Measurements from ENCODE around the gene ILRUN. TPM values are rescaled to one million over a fixed set of nuclear protein-coding genes. Genes with fewer than 3 reads are reported as not detected.

The ILRUN gene
- total and polyA plus RNA-seq, 2 donors (not counting 1 experiment from before 2014, with no cell fraction given): 30.1 to 71.3 TPM

- Mint-ChIP-seq H3K4me3 (no peak overlapping the region), H3K27ac (peak overlapping the region; percentile 2), H3K27me3 (no peaks in the 10 kb centered on the region), H3K4me1 (peaks cover 50% of the 10 kb centered on the region), H3K9me3 (ENCODE audit: insufficient read depth) (no peaks in the 10 kb centered on the region)
- no CpG with 5 or more reads among the region's 2 CpGs for WGBS (ENCODE audit: insufficient coverage)
- ChIA-PET POLR2A (interaction anchor here (0.6 kb wide), 1 partner anchor 70 kb away, joined by 3 read pairs; no protein-coding TSS in a partner anchor), CTCF (no interaction called here)
- intact Hi-C loops (cut with micrococcal nuclease): no loop called here
- DNase-seq (no peak), ATAC-seq (ENCODE audit: low read depth) (no peak)
- Histone ChIP-seq H3K9ac (ENCODE audit: low read length) (no peak overlapping the region), H3K79me2 (ENCODE audit: control insufficient read depth, insufficient read depth, low read length) (peaks cover 97% of the 10 kb centered on the region), H3K4me2 (replicated peaks; ENCODE audit: low read depth, low read length, poor library complexity, severe bottlenecking) (no peak overlapping the region), H3K27ac (ENCODE audit: low read length in 2 of 2) (peak overlapping the region in 1 of 2 donors; percentile 27), H3K36me3 (replicated peaks in 1 of 2; ENCODE audit: control extremely low read depth in 1 of 2, control insufficient read depth in 1 of 2, extremely low read depth in 1 of 2, insufficient read depth in 2 of 2, low read length in 1 of 2) (peaks cover 0 to 12% of the 10 kb centered on the region in 2 experiments), H2AFZ (ENCODE audit: insufficient read depth, low read depth, low read length, poor library complexity, severe bottlenecking) (no peak overlapping the region), H4K20me1 (ENCODE audit: control insufficient read depth, insufficient read depth, low read length, poor library complexity, severe bottlenecking) (peaks cover 5% of the 10 kb centered on the region), H3K9me3 (ENCODE audit: control extremely low read depth in 1 of 3, control insufficient read depth in 2 of 3, insufficient read depth in 1 of 3, low read length in 2 of 3) (no peaks in the 10 kb centered on the region), H3K27me3 (replicated peaks in 1 of 4; ENCODE audit: control extremely low read depth in 1 of 4, control insufficient read depth in 3 of 4, insufficient read depth in 4 of 4, low read length in 3 of 4) (no peaks in the 10 kb centered on the region), H3K4me1 (ENCODE audit: control insufficient read depth in 2 of 2, insufficient read depth in 2 of 2, low read length in 2 of 2) (peaks cover 17 to 25% of the 10 kb centered on the region in 2 donors), H3K4me3 (ENCODE audit: control extremely low read depth in 1 of 5, extremely low read depth in 1 of 5, insufficient read depth in 1 of 5, low read depth in 2 of 5, low read length in 4 of 5) (no peak overlapping the region)
- TF ChIP-seq, protein P1, sequence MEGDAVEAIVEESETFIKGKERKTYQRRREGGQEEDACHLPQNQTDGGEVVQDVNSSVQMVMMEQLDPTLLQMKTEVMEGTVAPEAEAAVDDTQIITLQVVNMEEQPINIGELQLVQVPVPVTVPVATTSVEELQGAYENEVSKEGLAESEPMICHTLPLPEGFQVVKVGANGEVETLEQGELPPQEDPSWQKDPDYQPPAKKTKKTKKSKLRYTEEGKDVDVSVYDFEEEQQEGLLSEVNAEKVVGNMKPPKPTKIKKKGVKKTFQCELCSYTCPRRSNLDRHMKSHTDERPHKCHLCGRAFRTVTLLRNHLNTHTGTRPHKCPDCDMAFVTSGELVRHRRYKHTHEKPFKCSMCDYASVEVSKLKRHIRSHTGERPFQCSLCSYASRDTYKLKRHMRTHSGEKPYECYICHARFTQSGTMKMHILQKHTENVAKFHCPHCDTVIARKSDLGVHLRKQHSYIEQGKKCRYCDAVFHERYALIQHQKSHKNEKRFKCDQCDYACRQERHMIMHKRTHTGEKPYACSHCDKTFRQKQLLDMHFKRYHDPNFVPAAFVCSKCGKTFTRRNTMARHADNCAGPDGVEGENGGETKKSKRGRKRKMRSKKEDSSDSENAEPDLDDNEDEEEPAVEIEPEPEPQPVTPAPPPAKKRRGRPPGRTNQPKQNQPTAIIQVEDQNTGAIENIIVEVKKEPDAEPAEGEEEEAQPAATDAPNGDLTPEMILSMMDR (IDR thresholded peaks at IDR 0.05): no peak
- no peak for TF ChIP-seq EZH2 (IDR thresholded peaks at IDR 0.05; ENCODE audit: borderline replicate concordance, insufficient read depth, low read depth, low read length, poor library complexity, severe bottlenecking)
These were observed 11.6 kb downstream of the ILRUN start for GRCh38 chr6:34684919-34685318.

GRCh38 chr6:34684364-34684763 lies 12.2 kb downstream of the ILRUN start:
- Mint-ChIP-seq H3K27ac (no peak overlapping the region), H3K27me3 (no peaks in the 10 kb centered on the region), H3K4me3 (no peak overlapping the region), H3K4me1 (peaks cover 50% of the 10 kb centered on the region), H3K9me3 (ENCODE audit: insufficient read depth) (no peaks in the 10 kb centered on the region)
- no peak overlapping the region for H2AFZ ChIP-seq (ENCODE audit: insufficient read depth, low read depth, low read length, poor library complexity, severe bottlenecking)
- intact Hi-C loops (cut with micrococcal nuclease): no loop called here
- DNase-seq: no peak
- no peaks in the 10 kb centered on the region for H4K20me1 ChIP-seq (ENCODE audit: control insufficient read depth, insufficient read depth, low read length, poor library complexity, severe bottlenecking)
- peaks cover 22 to 30% of the 10 kb centered on the region in 2 donors for H3K4me1 ChIP-seq (ENCODE audit: control insufficient read depth in 2 of 2, insufficient read depth in 2 of 2, low read length in 2 of 2)
- H3K9me3 ChIP-seq (ENCODE audit: control extremely low read depth in 1 of 3, control insufficient read depth in 2 of 3, insufficient read depth in 1 of 3, low read length in 2 of 3): no peaks in the 10 kb centered on the region
- H3K27me3 ChIP-seq (replicated peaks in 1 of 4; ENCODE audit: control extremely low read depth in 1 of 4, control insufficient read depth in 3 of 4, insufficient read depth in 4 of 4, low read length in 3 of 4): no peaks in the 10 kb centered on the region
- H3K4me2 ChIP-seq (replicated peaks; ENCODE audit: low read depth, low read length, poor library complexity, severe bottlenecking): no peak overlapping the region
- H3K9ac ChIP-seq (ENCODE audit: low read length): no peak overlapping the region
- TF ChIP-seq, protein P1 (IDR thresholded peaks at IDR 0.05): no peak
- TF ChIP-seq EZH2 (IDR thresholded peaks at IDR 0.05; ENCODE audit: borderline replicate concordance, insufficient read depth, low read depth, low read length, poor library complexity, severe bottlenecking): no peak
- peaks cover 0 to 12% of the 10 kb centered on the region in 2 experiments for H3K36me3 ChIP-seq (replicated peaks in 1 of 2; ENCODE audit: control extremely low read depth in 1 of 2, control insufficient read depth in 1 of 2, extremely low read depth in 1 of 2, insufficient read depth in 2 of 2, low read length in 1 of 2)
- CTCF ChIA-PET: no interaction called here
- H3K79me2 ChIP-seq (ENCODE audit: control insufficient read depth, insufficient read depth, low read length): peaks cover 97% of the 10 kb centered on the region
- POLR2A ChIA-PET: interaction anchor here (0.6 kb wide), 1 partner anchor 71 kb away, joined by 3 read pairs; no protein-coding TSS in a partner anchor
- peak overlapping the region in 1 of 2 donors; percentile 27 for H3K27ac ChIP-seq (ENCODE audit: low read length in 2 of 2)
- WGBS (ENCODE audit: insufficient coverage): 86% methylated on average over 1 of the region's 2 CpGs
- no peak for ATAC-seq (ENCODE audit: low read depth)
- H3K4me3 ChIP-seq (ENCODE audit: control extremely low read depth in 1 of 5, extremely low read depth in 1 of 5, insufficient read depth in 1 of 5, low read depth in 2 of 5, low read length in 4 of 5): no peak overlapping the region
